Fibroblast of skin of scalp (primary cell): ENCODE measurements around the gene PALB2.
"Not testable (repeated sequence)": the region's sequence is repeated elsewhere in the genome, so short reads cannot be mapped to it uniquely, and the experiment has no call there.

Experiments used
- DNase-seq: peaks from one replicate; pipeline ENCODE4 v3.0.0-alpha.2; 2013

Gene PALB2

DNA sequence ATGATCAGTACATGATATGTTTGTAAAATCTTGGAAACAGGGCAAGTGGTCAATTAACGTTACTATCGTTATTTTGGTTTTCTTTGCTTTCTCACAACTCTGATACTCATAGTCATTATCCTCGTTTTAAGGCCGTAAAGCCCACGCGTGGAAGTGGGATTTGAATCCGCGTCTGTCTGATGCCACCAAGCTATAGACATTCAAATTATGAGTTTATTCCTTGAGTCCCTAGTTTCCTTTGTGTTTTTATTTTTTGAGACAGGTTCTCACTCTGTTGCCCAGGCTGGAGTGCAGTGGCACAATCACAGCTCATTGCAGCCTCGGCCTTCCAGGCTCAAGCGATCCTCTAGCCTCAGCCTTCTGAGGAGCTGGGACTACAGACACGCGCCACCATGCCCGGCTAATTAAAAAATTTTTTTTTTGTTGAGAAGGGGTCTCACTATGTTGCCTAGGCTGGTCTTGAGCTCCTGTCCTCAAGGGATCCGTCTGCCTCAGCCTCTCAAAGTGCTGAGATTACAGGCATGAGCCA, 1.2 kb upstream of the PALB2 start:
- DNase-seq: no peak

DNA sequence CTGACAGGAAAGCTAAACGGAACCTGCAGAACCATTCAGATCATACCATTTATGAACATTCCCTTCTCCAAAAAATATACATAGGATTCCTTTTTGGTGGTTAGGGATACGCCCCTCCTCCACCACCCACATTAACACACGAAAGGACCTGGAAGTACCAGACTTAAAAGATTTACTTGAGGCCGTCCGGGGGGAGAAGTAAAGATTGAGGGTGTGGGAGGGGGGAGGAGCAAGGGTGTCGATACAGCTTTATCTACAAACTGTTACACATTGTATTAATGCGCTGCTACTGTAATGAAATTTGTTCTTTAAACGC, 537 bp downstream of the PALB2 start:
- DNase-seq: no peak

DNA sequence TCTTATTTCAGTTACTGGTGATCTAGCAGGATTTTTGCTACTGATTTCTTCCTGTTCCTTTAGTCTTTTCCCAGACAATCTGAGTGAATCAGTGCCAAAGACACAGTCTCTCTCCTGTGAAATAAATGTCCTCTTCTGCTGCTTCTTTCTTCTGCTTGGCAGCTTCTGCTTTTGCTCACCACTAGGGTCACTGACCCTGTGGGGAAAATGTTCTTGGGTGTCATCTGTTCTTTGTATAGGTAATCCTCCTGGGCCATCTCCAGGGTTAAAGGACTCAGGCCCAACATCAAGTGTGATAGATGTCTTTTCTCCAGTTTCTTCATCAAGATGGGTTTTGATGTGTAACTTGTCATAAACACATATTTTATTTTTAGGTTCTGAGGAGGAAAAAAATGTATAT, 5.2 kb downstream of the PALB2 start:
- DNase-seq: no peak

DNA sequence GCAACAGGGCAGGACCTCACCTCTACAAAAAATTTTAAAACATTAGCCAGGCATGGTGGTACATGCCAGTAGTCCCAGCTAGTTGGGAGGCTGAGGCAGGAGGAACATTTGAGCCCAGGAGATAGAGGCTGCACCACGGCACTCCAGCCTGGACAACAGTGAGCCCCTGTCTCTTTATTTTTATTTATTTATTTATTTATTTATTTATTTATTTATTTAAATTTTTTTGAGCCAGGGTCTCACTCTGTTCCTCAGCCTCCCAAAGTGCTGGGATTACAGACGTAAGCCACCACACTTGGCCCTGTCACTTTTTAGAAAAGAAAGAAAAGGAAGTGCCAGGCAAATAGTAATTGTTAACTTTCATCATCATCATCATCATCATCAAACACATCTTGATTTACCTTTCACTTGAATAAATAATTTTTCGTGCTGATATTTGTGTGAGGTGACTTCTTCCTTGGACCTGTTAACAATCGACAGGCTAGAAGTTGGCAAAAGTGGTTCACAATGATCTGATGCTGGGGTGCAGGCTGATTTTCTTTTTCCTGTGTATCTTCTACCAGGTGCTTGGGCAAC, 6.6 kb downstream of the PALB2 start:
- no peak for DNase-seq

DNA sequence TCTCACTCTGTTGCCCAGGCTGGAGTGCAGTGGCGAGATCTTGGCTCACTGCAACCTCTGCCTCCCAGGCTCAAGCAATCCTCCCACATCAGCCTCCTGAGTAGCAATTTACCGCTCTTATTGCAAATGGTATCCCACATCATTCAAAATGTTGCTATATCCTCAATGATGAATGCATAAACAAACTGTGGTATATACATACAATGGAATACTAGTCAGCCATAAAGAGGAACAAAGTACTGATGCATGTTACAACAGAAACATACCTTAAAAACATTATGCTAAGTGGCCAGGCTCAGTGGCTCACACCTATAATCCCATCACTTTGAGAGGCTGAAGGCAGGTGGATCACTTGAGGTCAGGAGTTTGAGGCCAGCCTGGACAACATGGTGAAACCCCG, 9.2 kb downstream of the PALB2 start:
- not testable (repeated sequence) for DNase-seq

DNA sequence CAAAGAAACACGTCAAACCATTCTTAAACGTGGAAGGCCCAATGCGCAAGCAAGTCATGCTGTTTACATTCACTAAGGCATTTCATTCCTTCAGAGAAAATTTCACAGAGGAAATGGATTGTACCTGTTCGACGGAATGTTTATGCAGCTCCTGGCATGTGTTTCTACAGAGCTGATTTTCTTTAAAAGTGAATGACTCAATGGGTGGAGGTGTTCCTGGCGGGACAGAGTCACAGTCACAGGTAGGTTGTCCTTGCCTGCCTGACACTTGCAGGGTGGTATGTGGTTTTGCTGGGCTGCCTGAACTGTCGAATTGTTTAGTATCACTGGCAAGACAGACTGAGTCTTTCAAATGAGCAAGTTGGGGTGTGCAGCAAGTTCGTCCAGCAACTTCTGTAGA, 11.6 kb downstream of the PALB2 start:
- DNase-seq: no peak

DNA sequence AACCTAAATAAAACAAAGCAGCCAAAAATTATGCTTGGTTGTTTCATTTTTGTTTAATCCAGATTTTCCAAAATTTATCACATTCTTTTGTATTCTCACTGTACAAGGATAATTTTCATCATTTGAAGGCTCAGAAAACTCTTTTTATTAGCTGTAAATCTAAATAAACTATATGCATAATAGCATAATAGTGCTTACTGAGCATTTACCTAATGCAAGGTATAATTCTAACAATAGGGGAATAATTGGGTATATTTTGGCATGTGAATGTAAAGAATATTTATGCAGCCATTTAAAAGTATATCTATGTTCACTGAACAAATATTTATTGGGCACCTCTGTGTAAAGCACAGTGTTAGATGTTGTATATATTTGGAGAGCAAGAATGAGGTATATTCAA, 17.0 kb downstream of the PALB2 start:
- DNase-seq: no peak

DNA sequence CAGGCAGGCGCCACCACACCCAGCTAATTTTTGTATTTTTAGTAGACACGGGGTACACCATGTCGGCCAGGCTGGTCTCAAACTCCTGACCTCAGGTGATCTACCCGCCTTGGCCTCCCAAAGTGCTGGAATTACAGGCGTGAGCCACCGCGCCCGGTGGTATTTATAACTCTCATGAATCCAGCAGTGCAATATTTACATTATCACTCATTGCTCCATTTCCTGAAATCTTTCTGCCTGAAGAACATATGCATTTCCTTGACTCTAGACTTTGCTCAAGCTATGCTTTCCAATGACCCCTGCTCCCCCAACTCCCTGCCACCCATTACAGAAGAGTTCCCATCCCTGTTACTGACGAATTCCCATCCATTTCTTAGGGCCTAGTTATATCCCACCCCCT, 25.3 kb downstream of the PALB2 start:
- no peak for DNase-seq

DNA sequence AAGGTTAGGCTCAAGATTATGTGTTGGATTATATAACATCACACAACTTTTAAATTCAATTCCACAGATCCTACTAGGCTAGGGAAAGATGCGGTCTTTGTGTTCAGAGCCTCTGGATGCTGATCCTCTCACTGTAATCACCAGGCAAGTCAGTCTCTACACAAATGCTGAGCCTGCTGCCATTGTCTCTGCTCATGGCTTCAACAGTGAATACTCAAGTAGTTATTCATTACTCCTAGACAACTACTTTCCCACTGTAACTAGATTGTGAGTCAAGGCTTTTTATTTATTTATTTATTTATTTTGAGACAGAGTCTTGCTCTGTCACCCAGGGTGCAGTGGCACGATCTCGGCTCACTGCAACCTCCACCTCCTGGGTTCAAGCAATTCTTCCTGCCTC, 29.2 kb downstream of the PALB2 start:
- no peak for DNase-seq

DNA sequence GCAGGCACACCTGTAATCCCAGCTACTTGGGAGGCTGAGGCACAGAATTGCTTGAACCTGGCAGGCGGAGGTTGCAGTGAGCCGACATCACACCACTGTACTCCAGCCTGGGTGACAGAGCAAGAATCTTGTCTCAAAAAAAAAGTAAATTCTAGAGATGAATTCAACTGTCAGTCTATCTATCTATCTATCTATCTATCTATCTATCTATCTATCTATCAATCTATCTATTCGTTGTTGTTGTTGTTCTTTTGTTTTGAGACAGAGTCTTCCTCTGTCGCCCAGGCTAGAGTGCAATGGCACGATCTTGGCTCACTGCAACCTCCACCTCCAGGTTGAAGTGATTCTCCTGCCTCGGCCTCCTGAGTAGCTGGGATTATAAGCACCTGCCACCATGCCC, 30.2 kb downstream of the PALB2 start:
- not testable (repeated sequence) for DNase-seq

DNA sequence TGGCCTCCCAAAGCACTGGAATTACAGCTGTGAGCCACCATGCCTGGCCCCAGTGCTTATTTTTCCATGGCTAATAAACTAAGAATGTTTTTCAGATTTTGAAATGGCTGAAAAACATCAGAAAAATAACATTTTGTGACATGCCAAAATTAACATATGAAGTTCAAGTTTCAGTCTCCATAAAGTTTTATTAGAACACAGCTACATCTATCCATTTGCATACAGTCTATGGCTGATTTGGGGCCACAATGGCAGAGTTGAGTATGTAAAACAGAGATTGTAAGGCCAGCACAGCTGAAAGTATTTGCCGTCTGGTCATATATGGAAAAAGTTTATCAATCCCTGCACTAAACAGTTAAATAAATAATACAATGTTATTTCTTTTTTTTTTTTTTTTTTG, 31.2 kb downstream of the PALB2 start:
- DNase-seq: no peak

DNA sequence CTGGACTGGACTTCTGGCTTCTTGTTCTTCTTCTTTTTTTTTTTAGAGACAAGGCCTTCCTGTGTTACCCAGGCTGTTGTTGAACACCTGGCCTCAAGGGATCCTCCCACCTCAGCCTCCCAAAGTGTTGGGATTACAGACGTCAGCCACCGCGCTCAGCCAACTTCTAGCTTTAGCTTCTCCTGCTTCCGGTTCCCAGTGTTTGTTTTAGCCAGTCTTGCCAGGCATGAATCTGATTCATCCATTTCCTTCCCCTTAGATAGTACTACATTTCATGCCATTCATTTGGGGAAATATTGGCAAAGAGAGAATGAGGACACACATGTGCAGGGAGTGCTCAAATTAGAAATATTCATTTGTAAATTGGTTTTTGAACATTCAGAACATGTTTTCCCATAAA, 32.9 kb downstream of the PALB2 start:
- peak; percentile 11 for DNase-seq

DNA sequence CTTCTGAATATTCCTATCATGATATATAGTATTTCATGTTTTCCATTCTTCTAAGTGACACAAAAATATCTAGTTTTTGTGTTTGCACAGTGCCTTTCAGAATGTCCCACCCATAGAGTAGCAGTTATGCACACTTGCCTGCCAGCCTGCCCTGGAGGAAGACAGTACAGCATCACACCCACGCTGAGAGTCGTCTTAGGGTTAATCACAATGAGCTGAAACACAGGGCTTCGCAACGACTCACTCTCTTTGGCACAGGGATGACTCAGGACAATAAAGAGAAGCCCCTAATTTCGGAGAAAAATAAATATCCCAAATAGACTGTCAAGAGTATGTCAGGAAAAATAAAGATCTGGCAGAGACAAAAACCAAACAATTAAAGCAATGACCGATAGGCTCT, 33.4 kb downstream of the PALB2 start:
- DNase-seq: peak; percentile 9

DNA sequence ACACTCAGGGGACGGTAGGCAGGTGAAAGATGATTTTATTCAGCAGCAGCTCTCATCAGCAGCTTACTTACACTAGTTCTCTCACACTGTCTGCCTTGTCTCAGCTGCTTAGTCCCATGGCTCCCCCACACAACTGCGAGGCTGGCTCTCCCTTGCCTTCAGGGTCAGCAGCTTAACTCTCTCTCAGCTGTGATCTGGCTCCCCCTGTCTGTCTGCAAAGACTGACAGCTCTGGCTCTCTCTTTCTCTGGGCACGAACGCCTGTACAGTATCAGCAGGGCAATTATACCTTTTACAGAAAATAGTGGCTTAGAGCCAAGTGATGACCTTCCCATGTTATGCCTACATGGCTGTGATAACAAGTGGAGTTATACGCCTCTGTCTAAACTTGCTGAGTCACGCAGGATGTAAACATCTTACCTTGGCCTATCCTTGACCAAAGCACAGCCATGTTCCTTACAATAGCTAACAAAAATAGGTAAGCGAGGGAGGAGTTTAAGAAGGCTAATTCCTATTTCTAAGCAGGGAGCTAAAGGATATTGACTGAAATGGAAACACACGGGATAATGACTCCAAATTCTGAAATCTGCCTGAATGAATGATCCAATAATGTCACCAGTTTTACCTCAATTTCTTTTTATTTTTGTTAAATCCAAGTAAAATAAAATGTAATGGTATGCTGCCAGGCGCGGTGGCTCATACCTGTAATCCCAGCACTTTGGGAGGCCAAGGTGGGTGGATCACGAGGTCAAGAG, 43.9 kb downstream of the PALB2 start:
- no peak for DNase-seq

DNA sequence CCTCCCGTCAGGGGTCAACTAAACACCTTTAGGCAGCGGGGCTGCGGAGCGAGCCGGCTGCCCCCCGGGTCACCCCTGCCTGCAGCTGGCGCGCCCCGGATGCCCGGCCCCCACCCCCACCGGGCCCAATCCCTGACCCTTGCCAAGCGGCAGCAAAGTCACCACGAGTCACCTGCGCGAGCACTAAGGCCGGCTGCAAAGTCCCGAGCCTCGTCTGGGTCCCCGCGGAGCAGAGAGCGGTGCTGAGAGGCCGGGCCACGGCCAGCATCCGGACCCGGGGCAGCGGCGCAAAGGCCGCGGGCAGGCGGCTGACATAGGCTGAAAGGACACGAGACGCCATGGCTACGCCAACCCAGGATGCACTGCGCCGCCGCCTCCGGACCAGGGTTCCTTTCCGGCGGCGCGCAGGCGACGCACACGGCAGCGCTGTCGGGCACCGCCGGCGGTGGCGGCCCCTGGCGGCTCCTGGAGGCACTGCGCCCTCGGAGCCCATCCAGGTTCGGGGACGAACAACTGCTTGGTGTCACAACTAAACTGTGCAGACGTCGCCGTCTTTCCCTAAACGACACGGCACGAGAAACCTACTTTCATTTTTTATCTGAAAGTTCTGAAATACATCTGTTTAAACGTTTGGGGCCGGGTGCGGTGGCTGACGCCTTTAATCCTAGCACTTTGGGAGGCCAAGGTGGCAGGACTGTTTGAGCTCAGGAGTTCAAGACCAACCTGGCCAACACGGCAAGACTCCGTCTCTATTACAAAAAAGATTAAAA, 45.0 kb downstream of the PALB2 start, which contains the start of gene NDUFAB1:
Gene NDUFAB1 (minus strand): TSS at position 366 of the 770 bp plus-strand sequence. CDS start 26 bp downstream, at position 340.
- DNase-seq: peak; percentile 88

DNA sequence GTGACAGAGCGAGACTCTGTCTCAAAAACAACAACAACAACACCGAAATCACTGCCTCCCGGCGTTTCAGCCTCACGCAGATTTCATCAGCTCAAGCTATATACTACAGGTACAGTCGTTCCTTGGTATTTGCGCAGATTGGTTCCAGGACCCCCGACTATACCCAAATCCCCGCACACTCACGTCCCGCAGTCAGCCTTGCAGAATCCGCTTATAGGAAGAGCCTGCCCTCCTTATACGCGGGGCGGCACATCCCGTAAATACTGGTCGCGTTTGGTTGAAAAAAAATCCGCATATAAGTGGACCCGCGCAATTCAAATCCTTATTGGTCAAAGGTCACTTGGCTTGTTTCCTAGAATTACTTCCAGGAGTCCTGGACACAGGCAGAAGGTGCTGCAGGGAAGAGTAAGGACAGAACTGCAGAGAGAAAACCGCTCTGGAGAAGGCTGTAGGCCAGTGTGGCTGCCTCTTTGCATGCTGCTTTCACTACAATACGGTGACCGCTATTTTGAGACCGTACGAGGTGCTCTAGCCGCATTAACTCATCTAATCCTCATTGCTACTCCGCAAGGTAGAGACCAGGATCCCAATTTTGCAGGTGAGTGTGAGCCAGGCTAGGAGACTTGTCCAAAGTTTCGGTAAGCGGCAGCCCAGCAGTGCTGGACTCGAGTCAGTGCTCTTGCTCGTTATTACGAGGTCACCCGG, 45.7 kb downstream of the PALB2 start:
- DNase-seq: no peak

DNA sequence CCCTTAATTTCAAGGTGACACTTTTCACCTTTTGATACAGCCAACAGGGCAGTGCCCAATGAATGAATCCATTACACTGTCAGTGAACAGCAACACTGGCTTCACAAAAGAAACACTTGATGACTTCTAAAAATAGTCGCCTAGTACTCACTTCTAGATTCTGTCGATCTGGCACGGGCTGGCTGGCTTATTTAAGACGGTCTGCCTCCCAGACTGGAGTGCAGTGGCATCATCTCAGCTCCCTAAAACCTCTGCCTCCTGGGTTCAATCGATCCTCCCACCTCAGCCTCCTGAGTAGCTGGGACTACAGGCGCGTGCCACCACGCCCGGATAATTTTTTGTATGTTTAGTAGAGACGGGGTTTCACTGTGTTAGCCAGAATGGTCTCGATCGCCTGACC, 46.9 kb downstream of the PALB2 start:
- no peak for DNase-seq

DNA sequence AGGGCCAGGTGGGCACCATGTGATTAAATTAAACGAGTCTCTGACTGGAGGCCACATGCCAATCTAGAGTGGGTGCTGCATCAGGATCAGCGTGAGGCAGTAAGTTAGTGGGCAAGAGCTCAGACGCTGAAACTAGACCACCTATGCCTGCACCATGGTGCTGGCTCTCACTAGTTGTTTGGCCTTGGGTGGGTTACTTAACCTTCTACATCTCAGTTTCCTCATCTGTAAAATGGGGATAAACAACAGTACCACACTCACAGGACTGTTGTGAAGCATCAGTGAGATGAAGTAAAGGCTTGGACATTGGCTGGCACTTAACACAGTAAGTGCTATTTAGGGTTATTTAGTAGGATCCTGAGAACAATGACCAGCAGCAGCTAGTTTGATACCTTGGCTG, 50.9 kb downstream of the PALB2 start:
- DNase-seq: no peak

DNA sequence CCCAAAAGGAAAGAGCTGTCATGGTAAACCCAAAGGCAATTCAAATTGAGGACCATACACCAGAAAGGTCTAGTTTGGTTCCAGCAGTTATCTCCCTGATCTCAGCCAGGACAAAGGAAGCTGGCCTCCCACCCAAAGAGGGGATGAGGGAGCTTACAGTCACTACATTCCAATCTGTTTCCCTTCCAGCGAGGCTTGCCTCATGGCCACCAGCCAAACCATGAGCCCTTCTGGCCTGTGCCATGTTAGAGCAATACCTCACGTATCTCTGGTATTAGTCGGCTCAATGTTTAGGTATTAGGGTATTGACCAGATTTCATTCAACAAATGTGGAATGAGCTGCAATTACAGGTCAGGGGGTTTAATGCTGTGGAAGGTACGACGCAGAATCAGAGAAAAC, 53.4 kb downstream of the PALB2 start:
- DNase-seq: peak; percentile 71

DNA sequence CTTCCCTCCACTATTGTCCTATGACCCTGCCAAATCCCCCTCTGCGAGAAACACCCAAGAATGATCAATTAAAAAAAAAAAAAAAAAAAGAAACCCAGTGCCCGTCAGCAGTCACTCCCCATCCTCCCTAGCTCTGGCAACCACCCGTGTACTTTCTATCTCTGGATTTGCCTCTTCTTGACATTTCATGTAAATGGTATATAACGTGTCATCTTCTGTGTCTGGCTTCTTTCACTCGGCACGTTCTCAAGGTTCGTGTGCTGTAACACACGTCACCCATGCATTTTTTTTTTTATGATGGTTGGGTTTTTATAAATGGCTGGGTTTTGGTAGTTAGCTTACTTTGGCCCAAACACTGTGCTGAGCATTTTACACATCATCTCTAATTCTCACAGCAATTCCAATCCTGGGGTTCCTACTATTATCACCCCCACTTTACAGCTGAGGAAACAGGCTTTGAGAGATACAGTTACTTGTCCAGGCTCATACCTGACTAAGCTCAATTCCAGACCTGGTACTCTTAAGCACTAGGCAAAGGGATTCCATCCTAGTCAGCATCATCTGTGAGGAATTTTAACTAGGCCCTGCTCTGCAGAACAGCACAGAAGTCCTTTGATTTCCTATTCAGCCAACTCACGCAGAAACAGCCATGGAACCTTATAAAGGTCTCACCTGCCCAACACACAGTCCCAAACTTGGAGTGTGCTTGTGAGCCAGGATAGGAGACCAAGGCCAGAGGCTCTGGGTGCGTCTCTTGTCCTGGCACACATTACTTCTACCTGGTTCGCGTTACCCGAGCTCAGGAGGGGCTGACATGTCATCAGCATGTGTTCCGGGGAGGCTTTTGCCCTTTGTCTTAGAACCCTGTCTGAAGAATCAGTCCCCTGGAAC, 56.7 kb downstream of the PALB2 start:
- no peak for DNase-seq

DNA sequence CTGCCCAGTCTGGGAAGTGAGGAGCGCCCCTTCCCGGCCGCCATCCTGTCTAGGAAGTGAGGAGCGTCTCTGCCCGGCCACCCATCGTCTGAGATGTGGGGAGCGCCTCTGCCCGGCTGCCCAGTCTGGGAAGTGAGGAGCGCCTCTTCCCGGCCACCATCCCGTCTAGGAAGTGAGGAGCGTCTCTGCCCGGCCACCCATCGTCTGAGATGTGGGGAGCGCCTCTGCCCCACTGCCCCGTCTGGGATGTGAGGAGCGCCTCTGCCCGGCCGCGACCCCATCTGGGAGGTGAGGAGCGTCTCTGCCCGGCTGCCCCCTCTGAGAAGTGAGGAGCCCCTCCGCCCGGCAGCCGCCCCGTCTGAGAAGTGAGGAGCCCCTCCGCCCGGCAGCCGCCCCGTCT, 57.8 kb downstream of the PALB2 start:
- DNase-seq: not testable (repeated sequence)

DNA sequence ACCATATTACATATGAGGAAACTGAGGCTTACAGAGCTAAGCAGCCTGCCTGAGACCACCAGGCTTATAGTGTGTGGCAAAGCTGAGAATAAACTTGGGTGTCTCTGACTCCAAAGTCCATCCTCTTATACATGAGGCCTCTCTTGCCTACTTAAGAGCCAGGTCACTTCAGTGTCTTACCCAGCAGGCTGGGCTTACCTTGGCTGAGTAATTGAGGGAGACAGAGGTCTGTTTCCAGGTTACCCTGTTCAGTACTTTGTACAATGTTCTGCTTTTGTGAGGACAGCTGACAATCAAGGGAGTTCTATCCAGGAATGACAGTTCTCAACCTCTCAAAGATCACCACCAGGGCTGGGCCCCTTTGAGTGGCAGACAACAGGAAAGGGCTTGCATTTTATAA, 59.3 kb downstream of the PALB2 start:
- no peak for DNase-seq
